Esophagus muscularis mucosa (tissue), 3 donors: ENCODE results near the gene COG5.

ENCODE experiments used
- CTCF ChIP-seq, 3 experiments: fragments of 200-600 bp in 2 of 3; fragments of 450-650 bp in 1 of 3; sonication (generic) in 2 of 3; IDR thresholded peaks; one replicate each; pipeline ENCODE4 v1.5.1; 2017 to 2019; ENCODE audit warnings: antibody characterized with exemption in 3 of 3, mild to moderate bottlenecking in 2 of 3, moderate library complexity in 1 of 3
- POLR2AphosphoS5 ChIP-seq, 2 donors: sonication (generic); formaldehyde crosslinking; IDR thresholded peaks; one replicate each; pipeline ENCODE4 v1.6.1; 2017; ENCODE audit warnings: antibody characterized with exemption in 2 of 2

DNA sequence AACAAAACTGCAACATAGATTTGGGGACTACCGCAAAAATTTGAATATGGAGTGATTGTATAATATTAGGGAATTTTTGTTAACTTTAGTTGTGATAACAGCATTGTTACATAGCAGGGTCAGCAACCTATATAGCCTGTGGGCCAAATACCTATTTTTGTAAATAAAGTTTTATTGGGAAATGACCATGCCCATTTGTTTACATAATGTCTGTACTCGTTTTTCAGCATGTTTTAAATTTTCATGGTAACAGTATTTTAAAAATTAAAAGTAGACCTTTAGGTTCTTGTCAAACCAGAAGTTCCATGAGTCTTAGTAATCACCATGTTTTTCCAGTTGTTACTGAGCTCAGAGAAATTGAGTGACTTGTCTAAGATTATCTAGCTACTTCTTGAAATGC is 21.0 kb upstream of the COG5 start:
- TF ChIP-seq CTCF (IDR thresholded peaks at IDR 0.05) (no peak), POLR2AphosphoS5 (IDR thresholded peaks at IDR 0.05) (no peak)
